DOHH2 (cell line): ENCODE data around the gene PARP8.

Source experiments
- H3F3A ChIP-seq: fragments of 200-600 bp; sonication (generic), shearing (Covaris generic); 2 replicates; pipeline ENCODE4 v1.6.0; 2016; ENCODE audit warnings: antibody characterized with exemption, mild to moderate bottlenecking; ENCODE audit not compliant: control insufficient read depth, insufficient read depth
- H3K27ac ChIP-seq: fragments of 200-600 bp; sonication (generic); 2 replicates; pipeline ENCODE4 v1.5.1; 2014; ENCODE audit warnings: low read depth, mild to moderate bottlenecking, low read length, moderate library complexity
- H3K27me3 ChIP-seq: fragments of 200-600 bp; sonication (generic); 2 replicates; pipeline ENCODE4 v1.6.1; 2014; ENCODE audit warnings: mild to moderate bottlenecking, low read length, mixed read lengths; ENCODE audit not compliant: control insufficient read depth
- H3K36me3 ChIP-seq: fragments of 200-600 bp; sonication (generic); 2 replicates; pipeline ENCODE4 v1.6.1; 2014; ENCODE audit warnings: mild to moderate bottlenecking, low read length, moderate library complexity, mixed read lengths; ENCODE audit not compliant: control insufficient read depth
- H3K4me1 ChIP-seq: fragments of 200-600 bp; sonication (generic); 2 replicates; pipeline ENCODE4 v1.6.1; 2014; ENCODE audit warnings: mild to moderate bottlenecking, low read length, mixed read lengths; ENCODE audit not compliant: control insufficient read depth
- H3K4me2 ChIP-seq: fragments of 200-600 bp; sonication (generic); 2 replicates; pipeline ENCODE4 v1.6.0; 2014; ENCODE audit warnings: mild to moderate bottlenecking, low read length, moderate library complexity
- H3K4me3 ChIP-seq: fragments of 200-600 bp; sonication (generic); 2 replicates; pipeline ENCODE4 v1.5.1; 2014; ENCODE audit warnings: mild to moderate bottlenecking, low read length, mixed read lengths
- H3K79me2 ChIP-seq: fragments of 200-600 bp; sonication (generic); 2 replicates; pipeline ENCODE4 v1.6.1; 2014; ENCODE audit warnings: mild to moderate bottlenecking, low read length, mixed read lengths; ENCODE audit not compliant: control insufficient read depth
- H3K9me2 ChIP-seq: fragments of 200-600 bp; sonication (generic); replicated peaks from 2 replicates; pipeline ENCODE4 v1.6.1; 2014; ENCODE audit warnings: mild to moderate bottlenecking, low read length, mixed read lengths; ENCODE audit not compliant: control insufficient read depth
- H3K9me3 ChIP-seq: fragments of 200-600 bp; sonication (generic); 2 replicates; pipeline ENCODE4 v1.6.1; 2014; ENCODE audit warnings: antibody characterized with exemption, low read length, mixed read lengths; ENCODE audit not compliant: control insufficient read depth, insufficient read depth
- H4K20me1 ChIP-seq: fragments of 200-600 bp; sonication (generic); 2 replicates; pipeline ENCODE4 v1.6.0; 2014; ENCODE audit warnings: low read depth, mild to moderate bottlenecking, antibody characterized with exemption, low read length, moderate library complexity; ENCODE audit not compliant: control insufficient read depth, insufficient read depth
- EZH2phosphoT487 ChIP-seq: fragments of 200-600 bp; sonication (generic); IDR thresholded peaks from 2 replicates; pipeline ENCODE4 v1.6.1; 2017; ENCODE audit warnings: borderline replicate concordance, mild to moderate bottlenecking, antibody characterized with exemption, low read length, moderate library complexity, mixed read lengths
- TF ChIP-seq, protein P1 (sequence below): fragments of 200-600 bp; sonication (generic); IDR thresholded peaks from one replicate; pipeline ENCODE4 v1.5.1; 2014; ENCODE audit warnings: antibody characterized with exemption, mild to moderate bottlenecking, low read depth, low read length; ENCODE audit not compliant: poor library complexity, severe bottlenecking

Gene PARP8

DNA sequence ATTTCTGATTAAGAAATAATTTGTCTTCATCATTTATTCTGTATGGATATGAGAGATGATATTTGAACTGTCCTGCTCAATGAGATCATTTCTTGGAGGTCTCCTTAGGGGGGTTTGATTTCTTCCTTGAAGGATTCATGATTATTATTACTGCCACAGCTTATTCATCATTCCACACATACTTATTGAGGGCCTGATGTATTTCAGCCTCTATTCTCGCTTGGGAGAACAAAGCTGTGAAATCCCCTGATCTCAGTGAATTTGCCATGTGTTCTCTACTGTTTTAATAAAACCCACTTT, 36.9 kb downstream of the PARP8 start:
- H3K4me1 ChIP-seq: peaks cover 14% of the 10 kb centered on the region
- no peaks in the 10 kb centered on the region for H3K27me3 ChIP-seq
- H3K4me3 ChIP-seq: no peak overlapping the region
- H3K9me2 ChIP-seq: no peaks in the 10 kb centered on the region
- TF ChIP-seq, protein P1, sequence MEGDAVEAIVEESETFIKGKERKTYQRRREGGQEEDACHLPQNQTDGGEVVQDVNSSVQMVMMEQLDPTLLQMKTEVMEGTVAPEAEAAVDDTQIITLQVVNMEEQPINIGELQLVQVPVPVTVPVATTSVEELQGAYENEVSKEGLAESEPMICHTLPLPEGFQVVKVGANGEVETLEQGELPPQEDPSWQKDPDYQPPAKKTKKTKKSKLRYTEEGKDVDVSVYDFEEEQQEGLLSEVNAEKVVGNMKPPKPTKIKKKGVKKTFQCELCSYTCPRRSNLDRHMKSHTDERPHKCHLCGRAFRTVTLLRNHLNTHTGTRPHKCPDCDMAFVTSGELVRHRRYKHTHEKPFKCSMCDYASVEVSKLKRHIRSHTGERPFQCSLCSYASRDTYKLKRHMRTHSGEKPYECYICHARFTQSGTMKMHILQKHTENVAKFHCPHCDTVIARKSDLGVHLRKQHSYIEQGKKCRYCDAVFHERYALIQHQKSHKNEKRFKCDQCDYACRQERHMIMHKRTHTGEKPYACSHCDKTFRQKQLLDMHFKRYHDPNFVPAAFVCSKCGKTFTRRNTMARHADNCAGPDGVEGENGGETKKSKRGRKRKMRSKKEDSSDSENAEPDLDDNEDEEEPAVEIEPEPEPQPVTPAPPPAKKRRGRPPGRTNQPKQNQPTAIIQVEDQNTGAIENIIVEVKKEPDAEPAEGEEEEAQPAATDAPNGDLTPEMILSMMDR: no peak
- no peak for TF ChIP-seq EZH2phosphoT487
- H3K27ac ChIP-seq: no peak overlapping the region
- H3K79me2 ChIP-seq: peaks cover 97% of the 10 kb centered on the region
- H3K4me2 ChIP-seq: no peak overlapping the region
- H4K20me1 ChIP-seq: no peaks in the 10 kb centered on the region
- H3K9me3 ChIP-seq: no peaks in the 10 kb centered on the region
- no peaks in the 10 kb centered on the region for H3F3A ChIP-seq
- peaks cover 21% of the 10 kb centered on the region for H3K36me3 ChIP-seq

GRCh38 chr5:50704730-50705129, 38.3 kb downstream of the PARP8 start:
- no peaks in the 10 kb centered on the region for H4K20me1 ChIP-seq
- H3K4me1 ChIP-seq: peaks cover 14% of the 10 kb centered on the region
- H3K79me2 ChIP-seq: peaks cover 96% of the 10 kb centered on the region
- H3K27me3 ChIP-seq: no peaks in the 10 kb centered on the region
- peaks cover 17% of the 10 kb centered on the region for H3K36me3 ChIP-seq
- no peaks in the 10 kb centered on the region for H3F3A ChIP-seq
- no peak overlapping the region for H3K4me3 ChIP-seq
- TF ChIP-seq EZH2phosphoT487: no peak
- TF ChIP-seq, protein P1: no peak
- no peaks in the 10 kb centered on the region for H3K9me3 ChIP-seq
- no peak overlapping the region for H3K4me2 ChIP-seq
- H3K9me2 ChIP-seq: no peaks in the 10 kb centered on the region
- H3K27ac ChIP-seq: no peak overlapping the region

DNA sequence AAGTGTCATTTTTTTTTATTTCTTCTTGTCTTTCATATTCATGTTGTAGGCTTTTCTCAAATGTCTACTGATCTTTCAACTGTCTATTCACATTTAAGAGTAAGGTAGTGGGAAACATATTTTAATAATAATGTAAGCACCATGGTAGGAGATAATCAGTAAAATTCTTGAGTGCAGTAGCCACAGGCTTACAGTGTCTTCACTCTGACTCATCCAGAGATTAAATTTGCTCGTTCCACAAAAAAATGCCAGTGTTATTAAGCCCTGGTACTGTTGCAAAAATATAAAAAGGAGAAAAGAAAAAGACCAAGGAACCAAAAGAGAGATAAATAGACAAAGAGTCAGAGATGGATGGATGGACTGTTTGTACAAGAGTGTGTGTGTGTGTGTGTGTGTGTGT, 43.0 kb downstream of the PARP8 start:
- Histone ChIP-seq H3K79me2 (peaks cover 93% of the 10 kb centered on the region), H3K9me3 (no peaks in the 10 kb centered on the region), H3K27ac (no peak overlapping the region), H3K27me3 (no peaks in the 10 kb centered on the region), H3F3A (no peaks in the 10 kb centered on the region), H3K9me2 (no peaks in the 10 kb centered on the region), H3K4me1 (peaks cover 26% of the 10 kb centered on the region), H3K36me3 (peaks cover 16% of the 10 kb centered on the region), H3K4me2 (no peak overlapping the region), H3K4me3 (no peak overlapping the region), H4K20me1 (0 out of 2 replicates have a peak, but pooled peaks cover 4% of the 10 kb centered on the region)
- no peak for TF ChIP-seq EZH2phosphoT487
- TF ChIP-seq, protein P1: no peak

DNA sequence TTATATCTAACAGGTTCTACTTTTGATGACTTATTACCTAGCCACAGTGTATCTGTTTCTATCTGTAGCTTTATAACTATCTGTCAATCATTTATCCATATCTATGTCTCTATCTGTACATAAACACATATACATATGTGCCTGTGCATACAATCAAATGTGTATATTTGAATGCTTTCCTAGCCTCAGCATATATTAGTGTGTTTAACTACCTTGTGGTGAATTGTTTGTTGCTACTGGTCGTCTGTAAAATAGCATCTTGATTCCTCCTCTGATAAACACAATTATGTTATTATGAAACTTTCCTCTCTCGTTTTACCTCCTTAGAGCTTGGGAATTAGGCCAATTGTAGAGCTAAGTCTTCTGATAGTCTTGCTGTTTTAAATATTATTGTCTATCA, 44.4 kb downstream of the PARP8 start:
- Histone ChIP-seq H3K9me2 (no peaks in the 10 kb centered on the region), H4K20me1 (0 out of 2 replicates have a peak, but pooled peaks cover 4% of the 10 kb centered on the region), H3K27me3 (no peaks in the 10 kb centered on the region), H3K9me3 (no peaks in the 10 kb centered on the region), H3F3A (no peaks in the 10 kb centered on the region), H3K79me2 (peaks cover 93% of the 10 kb centered on the region), H3K27ac (no peak overlapping the region), H3K4me3 (peak overlapping the region; percentile 34), H3K4me2 (peak overlapping the region; percentile 51), H3K4me1 (peaks cover 26% of the 10 kb centered on the region), H3K36me3 (peaks cover 17% of the 10 kb centered on the region)
- TF ChIP-seq, protein P1: no peak
- no peak for TF ChIP-seq EZH2phosphoT487
